Nephron (organoid): ENCODE measurements around the gene CASP5.
A peak's percentile ranks its signal among the peaks of the same experiment; 100 is the strongest.

Experiments
- H3K27ac Mint-ChIP-seq, 3 experiments: 2 replicates each; pipeline ENCODE4 v1.8.0; 2020; ENCODE audit warnings: mixed read lengths in 3 of 3, mild to moderate bottlenecking in 2 of 3, moderate library complexity in 1 of 3
- H3K27me3 Mint-ChIP-seq: 2 replicates; pipeline ENCODE4 v1.8.0; 2021; ENCODE audit warnings: low read depth, mild to moderate bottlenecking, moderate library complexity, mixed read lengths
- H3K36me3 Mint-ChIP-seq: 2 replicates; pipeline ENCODE4 v1.8.0; 2020; ENCODE audit warnings: low read depth, mixed read lengths
- H3K4me1 Mint-ChIP-seq: 2 replicates; pipeline ENCODE4 v1.8.0; 2020; ENCODE audit warnings: mixed read lengths
- H3K4me3 Mint-ChIP-seq, 3 experiments: 2 replicates each; pipeline ENCODE4 v1.8.0; 2020; ENCODE audit warnings: mild to moderate bottlenecking in 3 of 3, mixed read lengths in 3 of 3, moderate library complexity in 2 of 3
- H3K9me3 Mint-ChIP-seq: 2 replicates; pipeline ENCODE4 v1.8.0; 2020; ENCODE audit warnings: mixed read lengths
- CTCF ChIP-seq, 3 experiments: fragments of 200-600 bp; sonication (generic); IDR thresholded peaks; one replicate each; pipeline ENCODE4 v1.5.0; 2021; ENCODE audit warnings: antibody characterized with exemption in 3 of 3; ENCODE audit not compliant: unreplicated experiment in 3 of 3

The CASP5 gene

GRCh38 chr11:105000797-105001196, 22.2 kb downstream of the CASP5 start:
- TF ChIP-seq CTCF (IDR thresholded peaks at IDR 0.05; ENCODE audit: unreplicated experiment in 3 of 3), result peak in 1 of 3 experiments; percentile 13
- Mint-ChIP-seq H3K36me3 (no peaks in the 10 kb centered on the region), H3K4me3 (no peak overlapping the region), H3K27me3 (no peaks in the 10 kb centered on the region), H3K27ac (no peak overlapping the region), H3K9me3 (peaks cover 3% of the 10 kb centered on the region), H3K4me1 (no peaks in the 10 kb centered on the region)

- Mint-ChIP-seq H3K4me1 (no peaks in the 10 kb centered on the region), H3K27ac (no peak overlapping the region), H3K36me3 (no peaks in the 10 kb centered on the region), H3K27me3 (no peaks in the 10 kb centered on the region), H3K4me3 (no peak overlapping the region), H3K9me3 (peaks cover 3% of the 10 kb centered on the region)
- no peak for TF ChIP-seq CTCF (IDR thresholded peaks at IDR 0.05; ENCODE audit: unreplicated experiment in 3 of 3)
Measured at GRCh38 chr11:105000167-105000566, 22.8 kb downstream of the CASP5 start.

GRCh38 chr11:104999721-105000120, 23.2 kb downstream of the CASP5 start:
- Mint-ChIP-seq H3K36me3 (no peaks in the 10 kb centered on the region), H3K27me3 (no peaks in the 10 kb centered on the region), H3K9me3 (peaks cover 3% of the 10 kb centered on the region), H3K4me1 (no peaks in the 10 kb centered on the region), H3K4me3 (no peak overlapping the region), H3K27ac (no peak overlapping the region)
- TF ChIP-seq CTCF (IDR thresholded peaks at IDR 0.05; ENCODE audit: unreplicated experiment in 3 of 3), result no peak

- H3K4me1 Mint-ChIP-seq, result no peaks in the 10 kb centered on the region
- no peak for TF ChIP-seq CTCF (IDR thresholded peaks at IDR 0.05; ENCODE audit: unreplicated experiment in 3 of 3)
- H3K36me3 Mint-ChIP-seq, result no peaks in the 10 kb centered on the region
- H3K4me3 Mint-ChIP-seq, result no peak overlapping the region
- H3K27ac Mint-ChIP-seq, result no peak overlapping the region
- no peaks in the 10 kb centered on the region for H3K27me3 Mint-ChIP-seq
- H3K9me3 Mint-ChIP-seq, result peaks cover 3% of the 10 kb centered on the region
Measured at GRCh38 chr11:104997288-104997687, 25.7 kb downstream of the CASP5 start.

- H3K4me1 Mint-ChIP-seq, result no peaks in the 10 kb centered on the region
- no peaks in the 10 kb centered on the region for H3K9me3 Mint-ChIP-seq
- TF ChIP-seq CTCF (IDR thresholded peaks at IDR 0.05; ENCODE audit: unreplicated experiment in 3 of 3), result no peak
- no peak overlapping the region for H3K27ac Mint-ChIP-seq
- no peak overlapping the region for H3K4me3 Mint-ChIP-seq
- peaks cover 3% of the 10 kb centered on the region for H3K27me3 Mint-ChIP-seq
- no peaks in the 10 kb centered on the region for H3K36me3 Mint-ChIP-seq
Measured at GRCh38 chr11:104995001-104995408, 28.0 kb downstream of the CASP5 start.

GRCh38 chr11:104992781-104993180, 30.2 kb downstream of the CASP5 start:
- Mint-ChIP-seq H3K27me3 (peaks cover 3% of the 10 kb centered on the region), H3K9me3 (peaks cover 8% of the 10 kb centered on the region), H3K27ac (no peak overlapping the region), H3K4me3 (no peak overlapping the region), H3K36me3 (peaks cover 4% of the 10 kb centered on the region), H3K4me1 (no peaks in the 10 kb centered on the region)
- TF ChIP-seq CTCF (IDR thresholded peaks at IDR 0.05; ENCODE audit: unreplicated experiment in 3 of 3), result no peak
